Neural progenitor cell (in vitro differentiated cells): Measurements from ENCODE around the gene SLCO4A1. TPM values are rescaled to one million over a fixed set of nuclear protein-coding genes. Genes with fewer than 3 reads are reported as not detected.
A peak's percentile ranks its signal among the peaks of the same experiment; 100 is the strongest.

Experiments
- DNase-seq: peaks from one replicate; pipeline ENCODE4 v3.0.0-alpha.2; 2016; ENCODE audit warnings: low spot score
- H2AFZ ChIP-seq: fragments of 200-600 bp; sonication (generic); replicated peaks from 2 replicates; pipeline ENCODE4 v1.6.1; 2016; ENCODE audit warnings: antibody characterized with exemption
- H3F3A ChIP-seq: fragments of 200-600 bp; sonication (generic); 2 replicates; pipeline ENCODE4 v1.6.1; 2016; ENCODE audit warnings: antibody characterized with exemption, low read depth
- H3K27ac ChIP-seq: fragments of 200-600 bp; sonication (generic); 2 replicates; pipeline ENCODE4 v1.5.1; 2016; ENCODE audit warnings: mild to moderate bottlenecking
- H3K27me3 ChIP-seq: fragments of 200-600 bp; sonication (generic); 2 replicates; pipeline ENCODE4 v1.6.1; 2016; ENCODE audit warnings: mild to moderate bottlenecking, moderate library complexity
- H3K36me3 ChIP-seq: fragments of 200-600 bp; sonication (generic); 2 replicates; pipeline ENCODE4 v1.5.1; 2016
- H3K4me1 ChIP-seq: fragments of 200-600 bp; sonication (generic); 2 replicates; pipeline ENCODE4 v1.6.1; 2016; ENCODE audit warnings: mixed run types
- H3K4me2 ChIP-seq: fragments of 200-600 bp; sonication (generic); 2 replicates; pipeline ENCODE4 v1.6.1; 2016
- H3K4me3 ChIP-seq: fragments of 200-600 bp; sonication (generic); 2 replicates; pipeline ENCODE4 v1.5.1; 2016
- H3K79me2 ChIP-seq: fragments of 200-600 bp; sonication (generic); 2 replicates; pipeline ENCODE4 v1.6.1; 2016; ENCODE audit warnings: low read depth
- H3K9ac ChIP-seq: fragments of 200-600 bp; sonication (generic); 2 replicates; pipeline ENCODE4 v1.6.1; 2016
- H3K9me3 ChIP-seq: fragments of 200-600 bp; sonication (generic); 2 replicates; pipeline ENCODE4 v1.5.1; 2016; ENCODE audit warnings: low read depth
- H4K20me1 ChIP-seq: fragments of 200-600 bp; sonication (generic); 2 replicates; pipeline ENCODE4 v1.6.1; 2016; ENCODE audit warnings: low read depth
- H3K27ac Mint-ChIP-seq: 3 replicates; pipeline ENCODE4 v1.8.0; 2021; ENCODE audit warnings: mixed read lengths
- H3K27me3 Mint-ChIP-seq: 2 replicates; pipeline ENCODE4 v1.8.0; 2022; ENCODE audit warnings: low read depth, mild to moderate bottlenecking, inconsistent platforms, moderate library complexity, mixed read lengths; ENCODE audit not compliant: insufficient read depth
- H3K36me3 Mint-ChIP-seq: 3 replicates; pipeline ENCODE4 v1.8.0; 2021; ENCODE audit warnings: mixed read lengths
- H3K4me1 Mint-ChIP-seq: 3 replicates; pipeline ENCODE4 v1.8.0; 2021; ENCODE audit warnings: mixed read lengths
- H3K4me3 Mint-ChIP-seq: 3 replicates; pipeline ENCODE4 v1.8.0; 2021; ENCODE audit warnings: mild to moderate bottlenecking, moderate library complexity, mixed read lengths
- H3K9me3 Mint-ChIP-seq: 3 replicates; pipeline ENCODE4 v1.8.0; 2020; ENCODE audit warnings: mixed read lengths
- EZH2 ChIP-seq: fragments of 200-600 bp; sonication (generic); IDR thresholded peaks from 2 replicates; pipeline ENCODE4 v1.6.1; 2017; ENCODE audit warnings: antibody characterized with exemption, mild to moderate bottlenecking, moderate library complexity
- EZH2phosphoT487 ChIP-seq: fragments of 200-600 bp; sonication (generic); IDR thresholded peaks from 2 replicates; pipeline ENCODE4 v1.6.1; 2017; ENCODE audit warnings: antibody characterized with exemption
- total RNA-seq: library from RNA; depleted of rRNA; stranded (reverse); fragments of >200 nt; gene quantifications from 2 replicates; pipeline ENCODE4 v1.2.3, GENCODE V29; 2015; ENCODE audit warnings: low replicate concordance
- TF ChIP-seq, protein P1 (sequence below): fragments of 200-600 bp; sonication (generic); IDR thresholded peaks from 2 replicates; pipeline ENCODE4 v1.5.1; 2017; ENCODE audit warnings: antibody characterized with exemption, mild to moderate bottlenecking

Gene SLCO4A1, protein sequence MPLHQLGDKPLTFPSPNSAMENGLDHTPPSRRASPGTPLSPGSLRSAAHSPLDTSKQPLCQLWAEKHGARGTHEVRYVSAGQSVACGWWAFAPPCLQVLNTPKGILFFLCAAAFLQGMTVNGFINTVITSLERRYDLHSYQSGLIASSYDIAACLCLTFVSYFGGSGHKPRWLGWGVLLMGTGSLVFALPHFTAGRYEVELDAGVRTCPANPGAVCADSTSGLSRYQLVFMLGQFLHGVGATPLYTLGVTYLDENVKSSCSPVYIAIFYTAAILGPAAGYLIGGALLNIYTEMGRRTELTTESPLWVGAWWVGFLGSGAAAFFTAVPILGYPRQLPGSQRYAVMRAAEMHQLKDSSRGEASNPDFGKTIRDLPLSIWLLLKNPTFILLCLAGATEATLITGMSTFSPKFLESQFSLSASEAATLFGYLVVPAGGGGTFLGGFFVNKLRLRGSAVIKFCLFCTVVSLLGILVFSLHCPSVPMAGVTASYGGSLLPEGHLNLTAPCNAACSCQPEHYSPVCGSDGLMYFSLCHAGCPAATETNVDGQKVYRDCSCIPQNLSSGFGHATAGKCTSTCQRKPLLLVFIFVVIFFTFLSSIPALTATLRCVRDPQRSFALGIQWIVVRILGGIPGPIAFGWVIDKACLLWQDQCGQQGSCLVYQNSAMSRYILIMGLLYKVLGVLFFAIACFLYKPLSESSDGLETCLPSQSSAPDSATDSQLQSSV
- 0.88 and 3.1 TPM in 2 replicates for total RNA-seq

DNA sequence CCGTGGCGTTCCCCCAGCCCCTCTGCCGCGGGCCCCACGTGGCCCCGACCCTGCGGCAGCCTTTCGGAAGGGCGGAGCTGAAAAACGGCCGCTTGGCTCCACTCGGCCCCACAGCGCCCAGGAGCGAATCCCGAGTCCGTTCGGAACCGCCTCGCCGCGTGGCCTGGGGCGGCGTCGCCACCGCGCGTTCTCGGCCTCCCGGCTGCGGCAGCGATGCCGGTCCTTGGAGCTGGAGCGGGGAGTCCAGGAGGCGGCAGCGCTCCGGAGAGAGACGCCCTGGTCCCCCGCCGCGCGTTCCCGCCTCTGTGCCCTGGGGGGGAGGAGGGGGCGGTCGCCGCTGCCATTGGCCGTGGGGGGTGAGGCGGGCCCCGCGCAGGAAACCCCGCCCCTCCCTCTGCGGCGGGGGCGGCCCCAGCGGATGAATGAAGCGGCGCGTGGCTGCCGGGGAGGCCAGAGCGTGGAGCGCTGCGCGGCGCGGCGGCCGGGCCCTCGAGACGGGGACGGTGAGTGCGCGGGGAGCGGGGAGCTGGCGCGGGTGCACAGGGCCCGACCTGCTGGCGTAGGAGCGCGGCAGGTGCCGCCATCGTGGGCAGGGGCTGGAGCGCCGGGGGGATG, at the start of gene SLCO4A1:
Gene SLCO4A1, plus strand, starts transcription at position 453 of the 615 bp plus-strand sequence. CDS start 13,952 bp downstream, outside the sequence.
- TF ChIP-seq, protein P1, sequence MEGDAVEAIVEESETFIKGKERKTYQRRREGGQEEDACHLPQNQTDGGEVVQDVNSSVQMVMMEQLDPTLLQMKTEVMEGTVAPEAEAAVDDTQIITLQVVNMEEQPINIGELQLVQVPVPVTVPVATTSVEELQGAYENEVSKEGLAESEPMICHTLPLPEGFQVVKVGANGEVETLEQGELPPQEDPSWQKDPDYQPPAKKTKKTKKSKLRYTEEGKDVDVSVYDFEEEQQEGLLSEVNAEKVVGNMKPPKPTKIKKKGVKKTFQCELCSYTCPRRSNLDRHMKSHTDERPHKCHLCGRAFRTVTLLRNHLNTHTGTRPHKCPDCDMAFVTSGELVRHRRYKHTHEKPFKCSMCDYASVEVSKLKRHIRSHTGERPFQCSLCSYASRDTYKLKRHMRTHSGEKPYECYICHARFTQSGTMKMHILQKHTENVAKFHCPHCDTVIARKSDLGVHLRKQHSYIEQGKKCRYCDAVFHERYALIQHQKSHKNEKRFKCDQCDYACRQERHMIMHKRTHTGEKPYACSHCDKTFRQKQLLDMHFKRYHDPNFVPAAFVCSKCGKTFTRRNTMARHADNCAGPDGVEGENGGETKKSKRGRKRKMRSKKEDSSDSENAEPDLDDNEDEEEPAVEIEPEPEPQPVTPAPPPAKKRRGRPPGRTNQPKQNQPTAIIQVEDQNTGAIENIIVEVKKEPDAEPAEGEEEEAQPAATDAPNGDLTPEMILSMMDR, result no peak
- peak; percentile 70 for TF ChIP-seq EZH2
- Histone ChIP-seq H3K4me1 (peaks cover 8% of the 10 kb centered on the region), H3K36me3 (no peaks in the 10 kb centered on the region), H3K79me2 (no peaks in the 10 kb centered on the region), H3K9ac (no peak within 1 kb of the TSS), H3K27ac (no peak within 1 kb of the TSS), H4K20me1 (peaks cover 29% of the 10 kb centered on the region), H2AFZ (peak within 1 kb of the TSS; percentile 83), H3K9me3 (no peaks in the 10 kb centered on the region), H3K27me3 (peaks cover 87% of the 10 kb centered on the region), H3F3A (peaks cover 10% of the 10 kb centered on the region), H3K4me3 (peak within 1 kb of the TSS; percentile 64), H3K4me2 (peak within 1 kb of the TSS; percentile 98)
- Mint-ChIP-seq H3K27me3 (peaks cover 39% of the 10 kb centered on the region), H3K4me1 (peaks cover 10% of the 10 kb centered on the region), H3K27ac (no peak within 1 kb of the TSS), H3K36me3 (no peaks in the 10 kb centered on the region), H3K4me3 (peak within 1 kb of the TSS; percentile 81), H3K9me3 (no peaks in the 10 kb centered on the region)
- DNase-seq, result peak; percentile 76

DNA sequence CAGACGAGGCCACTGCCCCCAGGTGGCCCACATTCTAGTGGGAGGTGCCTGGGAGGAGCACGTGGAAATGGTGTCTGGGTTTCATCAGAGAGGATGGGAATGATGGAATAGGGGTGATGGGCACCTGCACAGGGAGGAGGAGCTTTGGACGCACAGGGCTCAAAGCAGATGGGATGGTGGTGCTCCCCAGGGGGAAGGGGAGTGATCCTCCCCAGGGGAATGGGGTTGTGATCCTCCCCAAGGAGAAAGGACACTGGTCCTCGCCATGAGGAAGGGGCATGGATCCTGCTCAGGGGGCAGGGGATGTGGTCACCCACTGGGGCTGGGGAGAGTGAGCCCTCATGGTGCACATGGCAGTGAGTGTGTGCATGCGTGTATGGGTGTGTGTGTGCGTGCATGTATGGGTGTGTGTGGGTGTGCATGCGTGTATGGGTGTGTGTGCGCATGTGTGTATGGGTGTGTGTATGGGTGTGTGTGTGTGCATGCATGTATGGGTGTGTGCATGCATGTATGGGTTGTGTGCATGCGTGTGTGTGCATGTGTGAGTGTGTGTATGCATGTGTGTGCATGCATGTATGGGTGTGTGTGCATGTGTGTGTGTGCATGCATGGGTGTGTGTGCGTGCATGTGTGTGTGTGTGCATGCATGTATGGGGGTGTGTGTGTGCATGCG, 49.7 kb upstream of the SLCO4A1 start:
- Histone ChIP-seq H3K27me3 (peaks cover 5% of the 10 kb centered on the region), H3F3A (no peaks in the 10 kb centered on the region), H3K79me2 (no peaks in the 10 kb centered on the region), H3K27ac (no peak overlapping the region), H3K4me2 (no peak overlapping the region), H2AFZ (no peak overlapping the region), H3K9ac (no peak overlapping the region), H3K4me1 (no peaks in the 10 kb centered on the region), H4K20me1 (peaks cover 4% of the 10 kb centered on the region), H3K4me3 (no peak overlapping the region), H3K9me3 (no peaks in the 10 kb centered on the region), H3K36me3 (no peaks in the 10 kb centered on the region)
- Mint-ChIP-seq H3K4me3 (peak overlapping the region; percentile 69), H3K36me3 (no peaks in the 10 kb centered on the region), H3K27ac (no peak overlapping the region), H3K27me3 (peaks cover 22% of the 10 kb centered on the region), H3K4me1 (no peaks in the 10 kb centered on the region), H3K9me3 (no peaks in the 10 kb centered on the region)
- TF ChIP-seq, protein P1, result no peak
- TF ChIP-seq EZH2phosphoT487, result no peak
- no peak for TF ChIP-seq EZH2
- DNase-seq, result no peak

DNA sequence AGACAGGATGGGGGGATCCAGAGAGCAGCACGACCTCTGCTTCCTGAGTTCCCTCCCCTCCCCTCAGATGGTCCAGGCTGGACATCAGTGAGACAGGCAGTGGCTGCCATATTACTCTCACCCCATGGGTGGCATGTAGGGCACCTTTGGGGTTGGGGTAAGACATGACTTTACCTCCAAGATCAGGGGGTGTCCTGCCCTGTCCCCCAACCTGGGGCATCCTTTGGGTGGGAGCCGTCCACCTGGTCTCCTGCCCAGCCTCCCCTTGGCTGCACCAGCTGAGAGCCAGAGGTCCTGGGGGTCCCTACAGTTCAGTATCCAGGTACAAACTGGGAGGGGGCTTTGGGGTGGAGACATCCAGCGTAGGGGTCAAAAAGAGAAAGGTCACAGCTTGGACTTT, 48.7 kb upstream of the SLCO4A1 start:
- no peaks in the 10 kb centered on the region for H3K4me1 ChIP-seq
- H3K4me3 ChIP-seq, result no peak overlapping the region
- H3K4me3 Mint-ChIP-seq, result no peak overlapping the region
- TF ChIP-seq EZH2phosphoT487 (no peak), EZH2 (no peak)
- TF ChIP-seq, protein P1, result no peak
- H3K27ac Mint-ChIP-seq, result no peak overlapping the region
- H3K4me2 ChIP-seq, result no peak overlapping the region
- H3K27me3 Mint-ChIP-seq, result peaks cover 22% of the 10 kb centered on the region
- no peaks in the 10 kb centered on the region for H3K9me3 ChIP-seq
- no peaks in the 10 kb centered on the region for H3K9me3 Mint-ChIP-seq
- no peaks in the 10 kb centered on the region for H3K79me2 ChIP-seq
- no peak overlapping the region for H2AFZ ChIP-seq
- H4K20me1 ChIP-seq, result no peaks in the 10 kb centered on the region
- DNase-seq, result no peak
- no peak overlapping the region for H3K27ac ChIP-seq
- no peaks in the 10 kb centered on the region for H3K36me3 Mint-ChIP-seq
- no peaks in the 10 kb centered on the region for H3K36me3 ChIP-seq
- H3K4me1 Mint-ChIP-seq, result no peaks in the 10 kb centered on the region
- peaks cover 5% of the 10 kb centered on the region for H3K27me3 ChIP-seq
- H3K9ac ChIP-seq, result no peak overlapping the region
- no peaks in the 10 kb centered on the region for H3F3A ChIP-seq
